Trophoblast cell (in vitro differentiated cells and primary cell): ENCODE data around the gene FIBCD1.

ENCODE experiments used
- DNase-seq, 2 donors: peaks; one replicate each; pipeline ENCODE4 v3.0.0-alpha.2; 2016
- H2AFZ ChIP-seq: 2 replicates; pipeline ENCODE4 v1.6.1; 2013; ENCODE audit warnings: low read length, moderate library complexity, mild to moderate bottlenecking; ENCODE audit not compliant: insufficient read depth, poor library complexity
- H2AK5ac ChIP-seq: 2 replicates; pipeline ENCODE4 v1.6.1; 2013; ENCODE audit warnings: mild to moderate bottlenecking, low read length
- H2BK120ac ChIP-seq: 2 replicates; pipeline ENCODE4 v1.6.1; 2013; ENCODE audit warnings: low read length, mild to moderate bottlenecking, moderate library complexity; ENCODE audit not compliant: insufficient read depth, poor library complexity
- H2BK12ac ChIP-seq: 2 replicates; pipeline ENCODE4 v1.6.1; 2013; ENCODE audit warnings: mild to moderate bottlenecking, low read length, moderate library complexity
- H2BK5ac ChIP-seq: 2 replicates; pipeline ENCODE4 v1.6.1; 2013; ENCODE audit warnings: low read length, low read depth, moderate library complexity, mild to moderate bottlenecking; ENCODE audit not compliant: poor library complexity
- H3K14ac ChIP-seq: 2 replicates; pipeline ENCODE4 v1.6.1; 2013; ENCODE audit warnings: mild to moderate bottlenecking, low read length
- H3K18ac ChIP-seq: 2 replicates; pipeline ENCODE4 v1.6.1; 2013; ENCODE audit warnings: mild to moderate bottlenecking, low read length
- H3K23ac ChIP-seq: 2 replicates; pipeline ENCODE4 v1.6.1; 2013; ENCODE audit warnings: low read length
- H3K27ac ChIP-seq: 2 replicates; pipeline ENCODE4 v1.5.1; 2013; ENCODE audit warnings: low read depth, mild to moderate bottlenecking, inconsistent platforms, low read length, moderate library complexity
- H3K27me3 ChIP-seq: 2 replicates; pipeline ENCODE4 v1.6.1; 2013; ENCODE audit warnings: inconsistent platforms, mild to moderate bottlenecking, low read length, moderate library complexity; ENCODE audit not compliant: insufficient read depth
- H3K36me3 ChIP-seq, 2 experiments: 1 replicate in 1 of 2; 2 replicates in 1 of 2; pipeline ENCODE4 v1.6.1; 2013; ENCODE audit warnings: low read length in 2 of 2, mild to moderate bottlenecking in 2 of 2, moderate library complexity in 1 of 2; ENCODE audit not compliant: insufficient read depth in 2 of 2, control insufficient read depth in 1 of 2
- H3K4ac ChIP-seq: 2 replicates; pipeline ENCODE4 v1.6.1; 2013; ENCODE audit warnings: low read depth, mild to moderate bottlenecking, low read length, moderate library complexity
- H3K4me1 ChIP-seq, 2 experiments: 1 replicate in 1 of 2; 2 replicates in 1 of 2; pipeline ENCODE4 v1.6.1; 2013; ENCODE audit warnings: low read length in 2 of 2, mild to moderate bottlenecking in 2 of 2, moderate library complexity in 1 of 2; ENCODE audit not compliant: insufficient read depth in 2 of 2, control insufficient read depth in 1 of 2
- H3K4me2 ChIP-seq: 2 replicates; pipeline ENCODE4 v1.6.1; 2013; ENCODE audit warnings: inconsistent platforms, mild to moderate bottlenecking, low read length, moderate library complexity
- H3K4me3 ChIP-seq: 2 replicates; pipeline ENCODE4 v1.5.1; 2013; ENCODE audit warnings: mild to moderate bottlenecking, low read depth, low read length, inconsistent platforms
- H3K79me1 ChIP-seq: one replicate; pipeline ENCODE4 v1.6.1; 2013; ENCODE audit warnings: low read length
- H3K79me2 ChIP-seq: 2 replicates; pipeline ENCODE4 v1.6.1; 2013; ENCODE audit warnings: low read length, mild to moderate bottlenecking; ENCODE audit not compliant: control insufficient read depth, insufficient read depth, poor library complexity
- H3K9ac ChIP-seq: 2 replicates; pipeline ENCODE4 v1.6.1; 2013; ENCODE audit warnings: mild to moderate bottlenecking, low read length
- H3K9me3 ChIP-seq: 2 replicates; pipeline ENCODE4 v1.6.1; 2013; ENCODE audit warnings: low read depth, mild to moderate bottlenecking, control low read depth, inconsistent platforms, low read length; ENCODE audit not compliant: insufficient read depth
- H4K12ac ChIP-seq: 2 replicates; pipeline ENCODE4 v1.6.1; 2013; ENCODE audit warnings: low read depth, mild to moderate bottlenecking, low read length, moderate library complexity
- H4K8ac ChIP-seq: 2 replicates; pipeline ENCODE4 v1.6.1; 2013; ENCODE audit warnings: low read depth, mild to moderate bottlenecking, low read length, moderate library complexity
- H4K91ac ChIP-seq: one replicate; pipeline ENCODE4 v1.6.1; 2013; ENCODE audit warnings: low read depth, mild to moderate bottlenecking, low read length, moderate library complexity
- WGBS: extraction: QIAGEN DNeasy Blood & Tissue Kit; methylation state at CpG from one replicate; pipeline ENCODE4 v1.1.7; 2013; ENCODE audit warnings: missing lambda C conversion rate; ENCODE audit not compliant: insufficient read length, insufficient coverage; ENCODE audit errors: extremely low coverage; 5-methylcytosine and 5-hydroxymethylcytosine counted together

The FIBCD1 gene

DNA sequence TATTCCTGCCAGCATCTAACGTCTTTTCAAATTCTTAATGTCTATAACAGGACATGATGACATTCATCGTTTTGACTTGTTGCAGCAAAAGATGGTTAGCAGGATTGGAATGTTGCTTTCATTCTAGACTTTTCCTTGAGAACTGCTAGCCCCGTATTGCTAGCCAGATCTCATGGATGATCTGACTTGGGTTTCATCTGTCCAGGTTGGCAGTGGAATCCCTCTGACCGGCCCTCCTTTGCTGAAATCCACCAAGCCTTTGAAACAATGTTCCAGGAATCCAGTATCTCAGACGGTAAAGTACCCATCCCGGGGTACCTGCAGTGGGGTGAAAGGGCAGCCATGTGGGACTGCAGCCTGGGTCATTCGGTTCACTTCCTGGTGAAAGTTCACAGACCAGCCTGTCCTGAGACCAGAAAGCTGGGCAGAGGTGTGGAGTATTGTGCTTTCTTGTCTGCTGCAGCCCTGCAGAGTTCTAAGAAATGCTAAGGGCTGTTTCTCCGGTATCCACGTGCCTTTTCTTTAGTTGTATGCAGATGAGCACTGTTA, 59.1 kb downstream of the FIBCD1 start:
- Histone ChIP-seq H3K36me3 (peaks cover 35 to 58% of the 10 kb centered on the region in 2 experiments), H3K9ac (no peak overlapping the region), H3K23ac (no peak overlapping the region), H4K12ac (no peak overlapping the region), H3K4ac (no peak overlapping the region), H2BK5ac (no peak overlapping the region), H3K27ac (no peak overlapping the region), H3K4me1 (peaks cover 10 to 12% of the 10 kb centered on the region in 2 experiments), H4K8ac (no peak overlapping the region), H3K79me2 (peaks cover 2% of the 10 kb centered on the region), H3K9me3 (peaks cover 4% of the 10 kb centered on the region), H2BK120ac (no peak overlapping the region), H3K4me3 (no peak overlapping the region), H3K79me1 (peaks cover 11% of the 10 kb centered on the region), H2AFZ (no peak overlapping the region), H3K14ac (no peak overlapping the region), H2BK12ac (no peak overlapping the region), H3K18ac (no peak overlapping the region), H4K91ac (no peak overlapping the region), H3K4me2 (no peak overlapping the region), H3K27me3 (no peaks in the 10 kb centered on the region), H2AK5ac (no peak overlapping the region)
- no peak for DNase-seq
- no CpG with 5 or more reads among the region's 9 CpGs for WGBS

DNA sequence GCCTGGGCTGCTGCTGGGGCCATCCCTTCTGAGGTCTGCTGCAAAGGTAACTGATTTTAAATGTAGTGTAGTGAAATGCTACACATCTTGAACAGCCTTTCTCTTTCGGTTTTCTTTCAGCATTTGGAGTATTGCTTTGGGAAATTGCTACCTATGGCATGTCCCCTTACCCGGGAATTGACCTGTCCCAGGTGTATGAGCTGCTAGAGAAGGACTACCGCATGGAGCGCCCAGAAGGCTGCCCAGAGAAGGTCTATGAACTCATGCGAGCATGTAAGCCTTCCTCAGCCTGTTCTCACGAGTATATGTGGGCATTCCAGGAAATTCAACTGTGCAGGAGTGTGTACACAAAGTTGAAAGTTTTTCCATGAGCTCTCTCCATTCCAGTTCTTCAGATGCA, 60.8 kb downstream of the FIBCD1 start:
- Histone ChIP-seq H3K36me3 (peaks cover 33 to 58% of the 10 kb centered on the region in 2 experiments), H2AFZ (no peak overlapping the region), H3K79me2 (no peaks in the 10 kb centered on the region), H3K4me2 (no peak overlapping the region), H3K79me1 (no peaks in the 10 kb centered on the region), H4K91ac (no peak overlapping the region), H3K4ac (no peak overlapping the region), H4K12ac (no peak overlapping the region), H3K4me1 (no peaks in the 10 kb centered on the region), H2BK5ac (no peak overlapping the region), H2BK120ac (no peak overlapping the region), H3K9ac (no peak overlapping the region), H3K4me3 (no peak overlapping the region), H3K23ac (no peak overlapping the region), H4K8ac (no peak overlapping the region), H3K9me3 (peaks cover 3% of the 10 kb centered on the region), H3K14ac (no peak overlapping the region), H2BK12ac (no peak overlapping the region), H2AK5ac (no peak overlapping the region), H3K27me3 (no peaks in the 10 kb centered on the region), H3K27ac (no peak overlapping the region), H3K18ac (no peak overlapping the region)
- WGBS, result no CpG with 5 or more reads among the region's 6 CpGs
- DNase-seq, result no peak

DNA sequence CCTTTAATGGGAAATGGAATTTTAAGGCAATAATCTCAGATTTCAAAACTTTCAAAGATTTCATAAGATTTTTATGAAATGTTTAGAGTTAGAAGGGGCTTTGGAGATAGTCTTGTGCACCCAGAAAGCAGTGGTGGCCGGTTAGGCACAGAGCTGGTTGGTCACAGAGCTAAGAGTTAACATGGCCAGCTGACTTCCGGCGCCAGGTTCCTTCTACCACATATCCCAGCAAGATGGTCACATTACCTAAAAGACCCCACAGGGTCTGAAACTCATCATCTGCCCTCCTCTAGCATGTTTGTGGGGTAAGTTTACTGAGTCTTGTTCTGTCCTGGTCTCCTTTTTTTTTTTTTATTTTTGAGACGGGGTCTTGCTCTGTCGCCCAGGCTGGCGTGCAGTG, 61.7 kb downstream of the FIBCD1 start:
- no peaks in the 10 kb centered on the region for H3K4me1 ChIP-seq
- H2BK12ac ChIP-seq, result no peak overlapping the region
- H3K14ac ChIP-seq, result no peak overlapping the region
- no peak overlapping the region for H4K12ac ChIP-seq
- no peak overlapping the region for H4K91ac ChIP-seq
- H3K79me2 ChIP-seq, result no peaks in the 10 kb centered on the region
- H3K27me3 ChIP-seq, result no peaks in the 10 kb centered on the region
- no peak overlapping the region for H3K27ac ChIP-seq
- no peak overlapping the region for H2AK5ac ChIP-seq
- H4K8ac ChIP-seq, result no peak overlapping the region
- H2BK120ac ChIP-seq, result no peak overlapping the region
- H3K4me3 ChIP-seq, result no peak overlapping the region
- H3K36me3 ChIP-seq, result peaks cover 39 to 64% of the 10 kb centered on the region in 2 experiments
- no peaks in the 10 kb centered on the region for H3K79me1 ChIP-seq
- peaks cover 3% of the 10 kb centered on the region for H3K9me3 ChIP-seq
- no peak overlapping the region for H3K4me2 ChIP-seq
- WGBS, result no CpG with 5 or more reads among the region's 6 CpGs
- no peak overlapping the region for H2BK5ac ChIP-seq
- H3K4ac ChIP-seq, result no peak overlapping the region
- H3K18ac ChIP-seq, result no peak overlapping the region
- H2AFZ ChIP-seq, result no peak overlapping the region
- no peak overlapping the region for H3K23ac ChIP-seq
- H3K9ac ChIP-seq, result no peak overlapping the region
- no peak for DNase-seq

DNA sequence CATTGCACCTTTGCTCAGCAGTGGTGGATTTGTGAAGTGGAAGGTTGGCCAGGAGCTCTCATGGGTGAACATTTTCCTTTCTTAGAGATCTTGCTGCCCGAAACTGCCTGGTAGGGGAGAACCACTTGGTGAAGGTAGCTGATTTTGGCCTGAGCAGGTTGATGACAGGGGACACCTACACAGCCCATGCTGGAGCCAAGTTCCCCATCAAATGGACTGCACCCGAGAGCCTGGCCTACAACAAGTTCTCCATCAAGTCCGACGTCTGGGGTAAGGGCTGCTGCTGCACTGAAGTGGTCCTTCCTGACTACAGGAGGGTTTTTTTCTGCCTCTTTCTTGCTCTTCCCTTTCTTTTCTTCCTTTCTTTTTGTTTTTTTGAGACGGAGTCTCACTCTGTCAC, 64.3 kb downstream of the FIBCD1 start:
- H3K79me2 ChIP-seq, result no peaks in the 10 kb centered on the region
- WGBS, result no CpG with 5 or more reads among the region's 5 CpGs

More for the DNA sequence above, 64.3 kb downstream of the FIBCD1 start:
- Histone ChIP-seq H3K4me3 (no peak overlapping the region), H3K27ac (no peak overlapping the region), H4K91ac (no peak overlapping the region), H4K12ac (no peak overlapping the region), H3K4me2 (no peak overlapping the region), H4K8ac (no peak overlapping the region), H2AFZ (no peak overlapping the region), H3K79me1 (no peaks in the 10 kb centered on the region), H3K36me3 (peaks cover 36 to 59% of the 10 kb centered on the region in 2 experiments), H2AK5ac (no peak overlapping the region), H3K9me3 (no peaks in the 10 kb centered on the region), H3K9ac (no peak overlapping the region), H3K27me3 (no peaks in the 10 kb centered on the region), H3K4ac (no peak overlapping the region), H2BK5ac (no peak overlapping the region), H3K14ac (no peak overlapping the region), H2BK120ac (no peak overlapping the region), H2BK12ac (no peak overlapping the region), H3K4me1 (no peaks in the 10 kb centered on the region), H3K18ac (no peak overlapping the region), H3K23ac (no peak overlapping the region)
- DNase-seq, result no peak
